H9 (cell line): ENCODE results near the gene TRMT112. TPM values are rescaled to one million over a fixed set of nuclear protein-coding genes. Genes with fewer than 3 reads are reported as not detected.
A peak's percentile ranks its signal among the peaks of the same experiment; 100 is the strongest.

ENCODE experiments used
- DNase-seq: peaks from one replicate; pipeline ENCODE4 v3.0.0-alpha.2; 2017
- H2AFZ ChIP-seq: one replicate; pipeline ENCODE4 v1.6.1; 2013; ENCODE audit warnings: mild to moderate bottlenecking, low read length, control low read depth, moderate library complexity
- H2AK5ac ChIP-seq: 2 replicates; pipeline ENCODE4 v1.6.1; 2013; ENCODE audit warnings: low read length, control low read depth, mixed read lengths; ENCODE audit not compliant: insufficient read length
- H2BK120ac ChIP-seq: one replicate; pipeline ENCODE4 v1.6.1; 2013; ENCODE audit warnings: low read depth, mild to moderate bottlenecking, low read length, control low read depth, inconsistent platforms; ENCODE audit not compliant: poor library complexity, severe bottlenecking
- H2BK12ac ChIP-seq: 2 replicates; pipeline ENCODE4 v1.6.1; 2013; ENCODE audit warnings: low read length, control low read depth, mixed read lengths, low read depth; ENCODE audit not compliant: insufficient read length
- H2BK15ac ChIP-seq: 2 replicates; pipeline ENCODE4 v1.6.1; 2013; ENCODE audit warnings: low read depth, low read length, control low read depth
- H2BK20ac ChIP-seq: one replicate; pipeline ENCODE4 v1.6.1; 2013; ENCODE audit warnings: low read depth, mild to moderate bottlenecking, low read length, control low read depth, inconsistent platforms; ENCODE audit not compliant: poor library complexity, severe bottlenecking
- H2BK5ac ChIP-seq: 2 replicates; pipeline ENCODE4 v1.6.1; 2013; ENCODE audit warnings: low read length, control low read depth, mixed read lengths; ENCODE audit not compliant: insufficient read length
- H3K14ac ChIP-seq: 2 replicates; pipeline ENCODE4 v1.6.1; 2013; ENCODE audit warnings: low read length, control low read depth; ENCODE audit not compliant: insufficient read depth
- H3K18ac ChIP-seq: 2 replicates; pipeline ENCODE4 v1.6.1; 2013; ENCODE audit warnings: low read depth, mild to moderate bottlenecking, mixed read lengths, low read length, control low read depth; ENCODE audit not compliant: insufficient read length
- H3K23ac ChIP-seq: 2 replicates; pipeline ENCODE4 v1.6.1; 2013; ENCODE audit warnings: low read length, control low read depth, mixed read lengths, low read depth; ENCODE audit not compliant: insufficient read length
- H3K23me2 ChIP-seq: 2 replicates; pipeline ENCODE4 v1.6.1; 2013; ENCODE audit warnings: low read depth, mild to moderate bottlenecking, mixed read lengths, low read length, control low read depth; ENCODE audit not compliant: insufficient read length, poor library complexity, severe bottlenecking
- H3K27ac ChIP-seq: 2 replicates; pipeline ENCODE4 v1.5.1; 2013; ENCODE audit warnings: low read length, control low read depth, mixed read lengths, low read depth; ENCODE audit not compliant: insufficient read length
- H3K27me3 ChIP-seq: 2 replicates; pipeline ENCODE4 v1.6.1; 2013; ENCODE audit warnings: low read length, control low read depth, inconsistent platforms; ENCODE audit not compliant: insufficient read depth
- H3K4ac ChIP-seq: 2 replicates; pipeline ENCODE4 v1.6.1; 2013; ENCODE audit warnings: low read depth, mild to moderate bottlenecking, control low read depth, inconsistent platforms, low read length, moderate library complexity
- H3K4me1 ChIP-seq: 2 replicates; pipeline ENCODE4 v1.6.1; 2013; ENCODE audit warnings: low read length, control low read depth, inconsistent platforms; ENCODE audit not compliant: insufficient read depth
- H3K4me2 ChIP-seq: 2 replicates; pipeline ENCODE4 v1.6.1; 2013; ENCODE audit warnings: low read length, control low read depth, mixed read lengths; ENCODE audit not compliant: insufficient read length, insufficient read depth
- H3K56ac ChIP-seq: 2 replicates; pipeline ENCODE4 v1.6.1; 2013; ENCODE audit warnings: low read depth, mild to moderate bottlenecking, mixed read lengths, low read length, control low read depth; ENCODE audit not compliant: insufficient read length
- H3K79me1 ChIP-seq: 2 replicates; pipeline ENCODE4 v1.6.1; 2013; ENCODE audit warnings: low read depth, mild to moderate bottlenecking, moderate library complexity, low read length, control low read depth, inconsistent platforms; ENCODE audit not compliant: insufficient read depth, poor library complexity, severe bottlenecking
- H3K79me2 ChIP-seq: 2 replicates; pipeline ENCODE4 v1.6.1; 2013; ENCODE audit warnings: low read length, control low read depth, inconsistent platforms; ENCODE audit not compliant: insufficient read depth
- H3K9ac ChIP-seq: 2 replicates; pipeline ENCODE4 v1.6.1; 2013; ENCODE audit warnings: low read length, control low read depth, mixed read lengths; ENCODE audit not compliant: insufficient read length; ENCODE audit errors: extremely low read depth
- H3K9me3 ChIP-seq: one replicate; pipeline ENCODE4 v1.6.1; 2013; ENCODE audit warnings: low read depth, low read length, inconsistent platforms; ENCODE audit not compliant: control insufficient read depth
- H3T11ph ChIP-seq: one replicate; pipeline ENCODE4 v1.6.1; 2013; ENCODE audit warnings: mild to moderate bottlenecking, low read length, control low read depth, inconsistent platforms
- H4K20me1 ChIP-seq: one replicate; pipeline ENCODE4 v1.6.1; 2013; ENCODE audit not compliant: control insufficient read depth, insufficient read length, insufficient read depth
- H4K5ac ChIP-seq: 2 replicates; pipeline ENCODE4 v1.6.1; 2013; ENCODE audit warnings: low read depth, mild to moderate bottlenecking, mixed read lengths, low read length, control low read depth; ENCODE audit not compliant: insufficient read length
- H4K8ac ChIP-seq: replicated peaks from 2 replicates; pipeline ENCODE4 v1.6.1; 2013; ENCODE audit warnings: low read length, control low read depth, mixed read lengths, low read depth; ENCODE audit not compliant: insufficient read length
- H4K91ac ChIP-seq: 2 replicates; pipeline ENCODE4 v1.6.1; 2013; ENCODE audit warnings: low read depth, mild to moderate bottlenecking, moderate library complexity, mixed read lengths, low read length, control low read depth; ENCODE audit not compliant: insufficient read length
- H3K27ac Mint-ChIP-seq, 3 experiments: 2 replicates in 2 of 3; 3 replicates in 1 of 3; pipeline ENCODE4 v1.8.0; 2020 to 2021; ENCODE audit warnings: mixed read lengths in 3 of 3, mild to moderate bottlenecking in 1 of 3, moderate library complexity in 1 of 3
- H3K27me3 Mint-ChIP-seq: 2 replicates; pipeline ENCODE4 v1.8.0; 2021; ENCODE audit warnings: low read depth, mild to moderate bottlenecking, moderate library complexity, mixed read lengths
- H3K36me3 Mint-ChIP-seq, 3 experiments: 2 replicates in 2 of 3; 3 replicates in 1 of 3; pipeline ENCODE4 v1.8.0; 2020 to 2021; ENCODE audit warnings: low read depth in 3 of 3, mixed read lengths in 3 of 3; ENCODE audit not compliant: insufficient read depth in 1 of 3
- H3K4me1 Mint-ChIP-seq, 2 experiments: 2 replicates each; pipeline ENCODE4 v1.8.0; 2020; ENCODE audit warnings: mixed read lengths in 2 of 2
- H3K4me3 Mint-ChIP-seq, 2 experiments: 2 replicates in 1 of 2; 3 replicates in 1 of 2; pipeline ENCODE4 v1.8.0; 2020 to 2021; ENCODE audit warnings: mild to moderate bottlenecking in 2 of 2, mixed read lengths in 2 of 2, moderate library complexity in 1 of 2
- H3K9me3 Mint-ChIP-seq, 2 experiments: 2 replicates in 1 of 2; 3 replicates in 1 of 2; pipeline ENCODE4 v1.8.0; 2020; ENCODE audit warnings: mild to moderate bottlenecking in 2 of 2, mixed read lengths in 2 of 2, moderate library complexity in 1 of 2
- WGBS: extraction: QIAGEN DNeasy Blood & Tissue Kit; methylation state at CpG from one replicate; pipeline ENCODE4 v1.1.7; 2013; ENCODE audit warnings: missing lambda C conversion rate, low lambda C conversion rate, mixed read lengths; ENCODE audit not compliant: insufficient read length; ENCODE audit errors: extremely low coverage; 5-methylcytosine and 5-hydroxymethylcytosine counted together
- total RNA-seq: library from RNA; stranded (reverse); gene quantifications from 2 replicates; pipeline ENCODE4 v1.2.1, GENCODE V29; 2021
- TF ChIP-seq, protein P1 (sequence below): fragments of 200-600 bp; sonication (generic); conservative IDR thresholded peaks from 3 replicates; pipeline ENCODE4 v1.8.0; 2021; ENCODE audit warnings: antibody characterized with exemption, mild to moderate bottlenecking

Gene TRMT112
- total RNA-seq, 1 experiment from 2014 or later: 315 TPM

DNA sequence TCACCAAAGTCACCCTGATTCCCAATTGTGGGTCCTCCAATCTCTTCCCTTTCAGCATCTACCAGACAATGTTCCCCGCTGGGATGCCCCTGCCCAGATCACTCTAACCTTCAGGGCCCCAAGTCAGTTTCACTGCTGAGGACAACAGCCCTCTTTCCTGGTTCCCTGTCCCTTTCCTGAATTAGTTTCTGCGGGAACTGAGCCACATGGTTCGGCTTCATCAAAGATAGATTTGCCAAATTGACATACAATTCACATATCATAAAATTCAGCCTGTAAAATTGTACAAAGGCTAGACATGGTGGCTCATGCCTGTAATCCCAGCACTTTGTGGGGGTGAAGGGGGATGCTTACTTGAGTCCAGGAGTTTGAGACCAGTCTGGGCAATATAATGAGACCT is 10.6 kb upstream of the TRMT112 start:
- Histone ChIP-seq H2BK15ac (no peak overlapping the region), H3T11ph (no peak overlapping the region), H2BK120ac (no peak overlapping the region), H3K18ac (peak overlapping the region; percentile 23), H4K8ac (no peak overlapping the region), H4K20me1 (no peaks in the 10 kb centered on the region), H3K23me2 (no peaks in the 10 kb centered on the region), H2BK12ac (no peak overlapping the region), H4K5ac (no peak overlapping the region), H2AK5ac (no peak overlapping the region), H3K27ac (no peak overlapping the region), H3K56ac (no peak overlapping the region), H3K23ac (no peak overlapping the region), H3K14ac (no peak overlapping the region), H3K27me3 (no peaks in the 10 kb centered on the region), H3K4me1 (peaks cover 2% of the 10 kb centered on the region; the same call in 1 of the 2 replicates), H3K4me2 (no peak overlapping the region), H3K79me2 (no peaks in the 10 kb centered on the region), H2BK5ac (no peak overlapping the region), H4K91ac (no peak overlapping the region), H2AFZ (no peak overlapping the region), H3K4ac (no peak overlapping the region), H3K9ac (no peak overlapping the region), H3K79me1 (no peaks in the 10 kb centered on the region), H2BK20ac (no peak overlapping the region), H3K9me3 (no peaks in the 10 kb centered on the region)
- H3K36me3 Mint-ChIP-seq: no peaks in the 10 kb centered on the region; a peak in 1 of 7 replicates
- TF ChIP-seq, protein P1, sequence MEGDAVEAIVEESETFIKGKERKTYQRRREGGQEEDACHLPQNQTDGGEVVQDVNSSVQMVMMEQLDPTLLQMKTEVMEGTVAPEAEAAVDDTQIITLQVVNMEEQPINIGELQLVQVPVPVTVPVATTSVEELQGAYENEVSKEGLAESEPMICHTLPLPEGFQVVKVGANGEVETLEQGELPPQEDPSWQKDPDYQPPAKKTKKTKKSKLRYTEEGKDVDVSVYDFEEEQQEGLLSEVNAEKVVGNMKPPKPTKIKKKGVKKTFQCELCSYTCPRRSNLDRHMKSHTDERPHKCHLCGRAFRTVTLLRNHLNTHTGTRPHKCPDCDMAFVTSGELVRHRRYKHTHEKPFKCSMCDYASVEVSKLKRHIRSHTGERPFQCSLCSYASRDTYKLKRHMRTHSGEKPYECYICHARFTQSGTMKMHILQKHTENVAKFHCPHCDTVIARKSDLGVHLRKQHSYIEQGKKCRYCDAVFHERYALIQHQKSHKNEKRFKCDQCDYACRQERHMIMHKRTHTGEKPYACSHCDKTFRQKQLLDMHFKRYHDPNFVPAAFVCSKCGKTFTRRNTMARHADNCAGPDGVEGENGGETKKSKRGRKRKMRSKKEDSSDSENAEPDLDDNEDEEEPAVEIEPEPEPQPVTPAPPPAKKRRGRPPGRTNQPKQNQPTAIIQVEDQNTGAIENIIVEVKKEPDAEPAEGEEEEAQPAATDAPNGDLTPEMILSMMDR: no peak
- no CpG with 5 or more reads among the region's 3 CpGs for WGBS
- peaks cover 24 to 28% of the 10 kb centered on the region in 2 experiments for H3K4me1 Mint-ChIP-seq
- H3K27ac Mint-ChIP-seq: no peak overlapping the region; a peak in 2 of 7 replicates
- no peak for DNase-seq
- H3K4me3 Mint-ChIP-seq: no peak overlapping the region
- H3K9me3 Mint-ChIP-seq: no peaks in the 10 kb centered on the region
- H3K27me3 Mint-ChIP-seq: peaks cover 5% of the 10 kb centered on the region
